Keratinocyte (primary cell): ENCODE measurements around the gene AFG1L. TPM values are rescaled to one million over a fixed set of nuclear protein-coding genes. Genes with fewer than 3 reads are reported as not detected.

Experiments
- DNase-seq: peaks from one replicate; pipeline ENCODE4 v3.0.0-alpha.2; 2011; ENCODE audit warnings: low read depth, missing footprints, low spot score
- FAIRE-seq: peaks from 2 replicates; lab custom pipeline; 2011; peaks lifted over from hg19 to GRCh38; lab: Jason Lieb, UNC
- H2AFZ ChIP-seq: 2 replicates; pipeline ENCODE4 v1.6.0; 2012; ENCODE audit warnings: low read length, control low read depth, inconsistent platforms; ENCODE audit not compliant: control insufficient read depth
- H3K27ac ChIP-seq: 2 replicates; pipeline ENCODE4 v1.5.1; 2011; ENCODE audit warnings: low read length; ENCODE audit not compliant: control insufficient read depth, insufficient read depth
- H3K27me3 ChIP-seq: 3 replicates; pipeline ENCODE4 v1.6.0; 2011; ENCODE audit warnings: low read length; ENCODE audit not compliant: control insufficient read depth, insufficient read depth; ENCODE audit errors: extremely low read depth
- H3K36me3 ChIP-seq, 2 experiments: 2 replicates in 1 of 2; 3 replicates in 1 of 2; pipeline ENCODE4 v1.5.1; 2011; ENCODE audit warnings: low read length in 2 of 2, mild to moderate bottlenecking in 1 of 2; ENCODE audit not compliant: control insufficient read depth in 2 of 2, insufficient read depth in 2 of 2; ENCODE audit errors: extremely low read depth in 1 of 2
- H3K4me1 ChIP-seq: 3 replicates; pipeline ENCODE4 v1.5.1; 2011; ENCODE audit warnings: low read length; ENCODE audit not compliant: control insufficient read depth, insufficient read depth; ENCODE audit errors: extremely low read depth
- H3K4me2 ChIP-seq: 3 replicates; pipeline ENCODE4 v1.6.0; 2011; ENCODE audit warnings: low read depth, low read length; ENCODE audit not compliant: control insufficient read depth, insufficient read depth; ENCODE audit errors: extremely low read depth
- H3K4me3 ChIP-seq, 3 experiments: fragments of 200-600 bp in 1 of 3; sonication (generic) in 1 of 3; 2 replicates in 2 of 3; 3 replicates in 1 of 3; pipeline ENCODE4 v1.5.1; 2011 to 2016; ENCODE audit warnings: low read length in 3 of 3, mild to moderate bottlenecking in 3 of 3, control low read depth in 2 of 3, inconsistent platforms in 1 of 3, low read depth in 1 of 3, mixed read lengths in 1 of 3, mixed run types in 1 of 3, moderate library complexity in 1 of 3; ENCODE audit not compliant: control insufficient read depth in 2 of 3, insufficient read depth in 2 of 3; ENCODE audit errors: extremely low read depth in 1 of 3
- H3K79me2 ChIP-seq: 2 replicates; pipeline ENCODE4 v1.6.0; 2012; ENCODE audit warnings: low read length; ENCODE audit not compliant: control insufficient read depth, insufficient read depth
- H3K9ac ChIP-seq: 3 replicates; pipeline ENCODE4 v1.6.0; 2011; ENCODE audit warnings: low read length; ENCODE audit not compliant: control insufficient read depth, insufficient read depth; ENCODE audit errors: extremely low read depth
- H3K9me1 ChIP-seq: 3 replicates; pipeline ENCODE4 v1.6.0; 2011; ENCODE audit warnings: low read length; ENCODE audit not compliant: control insufficient read depth, insufficient read depth; ENCODE audit errors: extremely low read depth
- H3K9me3 ChIP-seq: 2 replicates; pipeline ENCODE4 v1.5.1; 2012; ENCODE audit warnings: low read depth, low read length; ENCODE audit not compliant: control insufficient read depth
- H4K20me1 ChIP-seq: 3 replicates; pipeline ENCODE4 v1.6.0; 2011; ENCODE audit warnings: low read length; ENCODE audit not compliant: control insufficient read depth, insufficient read depth; ENCODE audit errors: extremely low read depth
- EZH2 ChIP-seq: IDR thresholded peaks from one replicate; pipeline ENCODE4 v1.6.1; 2012; ENCODE audit warnings: inconsistent platforms, mild to moderate bottlenecking, low read length, moderate library complexity
- dilution Hi-C: fragments of 300-500 bp; cut with MboI; formaldehyde crosslinking; loops from one replicate; pipeline ENCODE4 v1.7.0; 2020; ENCODE audit warnings: low sequenced_read_pairs; ENCODE audit not compliant: extremely low pct_ligation_motif_present
- polyA plus RNA-seq, 5 experiments: library from polyadenylated mRNA; depleted of rRNA in 3 of 5; stranded (reverse) in 3 of 5; stranded (forward) in 1 of 5; unstranded in 1 of 5; fragments of >200 nt; gene quantifications; 1 replicate in 1 of 5; 2 replicates in 3 of 5; 3 replicates in 1 of 5; pipeline versions ENCODE4 v1.2.1 to v1.2.3, GENCODE V29; 2011 to 2012; ENCODE audit warnings: missing spikeins in 2 of 5, low read depth in 1 of 5, low replicate concordance in 1 of 5
- TF ChIP-seq, protein P1 (sequence below), 3 experiments: IDR thresholded peaks in 1 of 3; conservative IDR thresholded peaks in 1 of 3; optimal IDR thresholded peaks in 1 of 3; 2 replicates in 2 of 3; 3 replicates in 1 of 3; pipeline versions ENCODE3 to v1.5.1; 2011; ENCODE audit warnings: low read length in 3 of 3, mild to moderate bottlenecking in 3 of 3, moderate library complexity in 2 of 3, control low read depth in 1 of 3, inconsistent platforms in 1 of 3; ENCODE audit not compliant: insufficient read depth in 2 of 3; ENCODE audit errors: extremely low read depth in 1 of 3

AFG1L gene
- polyA plus RNA-seq, 1 donor (not counting 4 experiments of a cell fraction or from before 2014, with no cell fraction given) = 3.1 TPM

GRCh38 chr6:108287373-108287772 is 7.5 kb upstream of the AFG1L start:
- Histone ChIP-seq H3K27me3 (no peaks in the 10 kb centered on the region), H3K4me1 (no peaks in the 10 kb centered on the region), H3K9me3 (no peaks in the 10 kb centered on the region), H3K79me2 (no peaks in the 10 kb centered on the region), H3K9ac (no peak overlapping the region), H3K4me2 (no peak overlapping the region), H3K27ac (no peak overlapping the region), H3K36me3 (no peaks in the 10 kb centered on the region), H3K9me1 (no peaks in the 10 kb centered on the region), H4K20me1 (no peaks in the 10 kb centered on the region), H3K4me3 (no peak overlapping the region), H2AFZ (no peak overlapping the region)
- DNase-seq = no peak
- dilution Hi-C loops = no loop called here
- TF ChIP-seq, protein P1, sequence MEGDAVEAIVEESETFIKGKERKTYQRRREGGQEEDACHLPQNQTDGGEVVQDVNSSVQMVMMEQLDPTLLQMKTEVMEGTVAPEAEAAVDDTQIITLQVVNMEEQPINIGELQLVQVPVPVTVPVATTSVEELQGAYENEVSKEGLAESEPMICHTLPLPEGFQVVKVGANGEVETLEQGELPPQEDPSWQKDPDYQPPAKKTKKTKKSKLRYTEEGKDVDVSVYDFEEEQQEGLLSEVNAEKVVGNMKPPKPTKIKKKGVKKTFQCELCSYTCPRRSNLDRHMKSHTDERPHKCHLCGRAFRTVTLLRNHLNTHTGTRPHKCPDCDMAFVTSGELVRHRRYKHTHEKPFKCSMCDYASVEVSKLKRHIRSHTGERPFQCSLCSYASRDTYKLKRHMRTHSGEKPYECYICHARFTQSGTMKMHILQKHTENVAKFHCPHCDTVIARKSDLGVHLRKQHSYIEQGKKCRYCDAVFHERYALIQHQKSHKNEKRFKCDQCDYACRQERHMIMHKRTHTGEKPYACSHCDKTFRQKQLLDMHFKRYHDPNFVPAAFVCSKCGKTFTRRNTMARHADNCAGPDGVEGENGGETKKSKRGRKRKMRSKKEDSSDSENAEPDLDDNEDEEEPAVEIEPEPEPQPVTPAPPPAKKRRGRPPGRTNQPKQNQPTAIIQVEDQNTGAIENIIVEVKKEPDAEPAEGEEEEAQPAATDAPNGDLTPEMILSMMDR (optimal IDR thresholded peaks at IDR 0.05 in 1 of 3, IDR thresholded peaks at IDR 0.05 in 1 of 3, conservative IDR thresholded peaks at IDR 0.05 in 1 of 3; ENCODE audit: extremely low read depth in 1 of 3, insufficient read depth in 2 of 3, low read length in 3 of 3) = no peak
- FAIRE-seq = no peak

DNA sequence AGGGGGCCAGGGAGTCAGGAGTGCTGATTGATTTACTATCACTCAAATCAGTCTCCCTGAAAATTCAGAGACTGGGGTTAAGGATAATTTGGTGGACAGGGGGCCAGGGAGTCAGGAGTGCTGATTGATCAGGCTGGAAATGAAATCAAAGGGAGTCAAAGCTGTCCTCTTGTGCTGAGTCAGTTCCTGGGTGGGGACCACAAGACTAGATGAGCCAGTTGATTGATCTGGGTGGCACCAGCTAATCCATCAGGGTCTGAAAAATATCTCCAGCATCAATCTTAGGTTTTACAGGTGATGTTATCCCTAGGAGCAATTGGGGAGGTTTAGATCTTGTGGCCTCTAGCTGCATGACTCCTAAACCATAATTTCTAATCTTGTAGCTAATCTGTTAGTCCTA is 6.1 kb upstream of the AFG1L start:
- H3K79me2 ChIP-seq = no peaks in the 10 kb centered on the region
- dilution Hi-C loops = no loop called here
- H3K4me1 ChIP-seq = no peaks in the 10 kb centered on the region
- no peaks in the 10 kb centered on the region for H3K27me3 ChIP-seq
- no peak overlapping the region for H3K4me3 ChIP-seq
- no peak overlapping the region for H3K9ac ChIP-seq
- no peak overlapping the region for H3K27ac ChIP-seq
- no peaks in the 10 kb centered on the region for H3K36me3 ChIP-seq
- no peaks in the 10 kb centered on the region for H3K9me1 ChIP-seq
- no peak for TF ChIP-seq EZH2
- TF ChIP-seq, protein P1 (optimal IDR thresholded peaks at IDR 0.05 in 1 of 3, IDR thresholded peaks at IDR 0.05 in 1 of 3, conservative IDR thresholded peaks at IDR 0.05 in 1 of 3; ENCODE audit: extremely low read depth in 1 of 3, insufficient read depth in 2 of 3, low read length in 3 of 3) = no peak
- no peaks in the 10 kb centered on the region for H3K9me3 ChIP-seq
- H4K20me1 ChIP-seq = no peaks in the 10 kb centered on the region
- DNase-seq (no peak), FAIRE-seq (no peak)
- no peak overlapping the region for H2AFZ ChIP-seq
- H3K4me2 ChIP-seq = no peak overlapping the region
